Activated T-cell treated with anti-CD3 and anti-CD28 coated beads, Interleukin-2, amount 50 U/mL, for 24 hours (primary cell): ENCODE data around the gene ANKHD1.

Experiments used
- DNase-seq: peaks from one replicate; pipeline ENCODE4 v3.0.0-alpha.2; 2020
- H3K27ac Mint-ChIP-seq: 2 replicates; pipeline ENCODE4 v1.8.0; 2020; ENCODE audit warnings: mild to moderate bottlenecking, mixed read lengths
- H3K27me3 Mint-ChIP-seq: 2 replicates; pipeline ENCODE4 v1.8.0; 2020; ENCODE audit warnings: mixed read lengths
- H3K36me3 Mint-ChIP-seq: 2 replicates; pipeline ENCODE4 v1.8.0; 2020; ENCODE audit warnings: low read depth, mixed read lengths
- H3K4me1 Mint-ChIP-seq: 2 replicates; pipeline ENCODE4 v1.8.0; 2020; ENCODE audit warnings: low read depth, mixed read lengths
- H3K4me3 Mint-ChIP-seq: 2 replicates; pipeline ENCODE4 v1.8.0; 2020; ENCODE audit warnings: mild to moderate bottlenecking, moderate library complexity, mixed read lengths
- H3K9me3 Mint-ChIP-seq: 2 replicates; pipeline ENCODE4 v1.8.0; 2020; ENCODE audit warnings: mixed read lengths

ANKHD1 gene

GRCh38 chr5:140550147-140551079 lies 148.8 kb downstream of the ANKHD1 start:
- Mint-ChIP-seq H3K9me3 (no peaks in the 10 kb centered on the region), H3K4me3 (no peak overlapping the region), H3K4me1 (peaks cover 85% of the 10 kb centered on the region), H3K36me3 (peaks cover 85% of the 10 kb centered on the region), H3K27me3 (no peaks in the 10 kb centered on the region), H3K27ac (peak overlapping the region; percentile 92)
- DNase-seq: peak; percentile 22

DNA sequence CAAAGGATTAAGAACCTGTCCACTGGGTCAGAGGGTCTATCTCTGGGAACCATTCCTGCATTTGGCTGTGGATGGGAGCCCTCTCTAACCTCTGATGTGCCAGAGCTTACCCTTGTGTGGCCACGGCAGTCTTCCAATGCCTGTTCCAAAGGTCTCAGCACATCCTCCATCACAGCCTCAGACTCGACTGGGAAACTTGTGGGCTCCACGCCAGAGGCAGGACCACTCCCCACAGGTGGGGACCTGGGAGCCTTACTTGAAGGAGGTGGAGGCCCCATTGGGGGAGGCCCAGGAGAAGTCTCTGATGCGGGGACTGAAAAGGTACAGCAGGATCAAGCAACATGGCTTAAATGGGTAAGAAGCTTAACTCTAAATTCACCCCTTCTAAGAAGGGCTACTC lies 150.2 kb downstream of the ANKHD1 start:
- no peak for DNase-seq
- H3K4me3 Mint-ChIP-seq: no peak overlapping the region
- no peaks in the 10 kb centered on the region for H3K9me3 Mint-ChIP-seq
- H3K27me3 Mint-ChIP-seq: no peaks in the 10 kb centered on the region
- H3K4me1 Mint-ChIP-seq: peaks cover 91% of the 10 kb centered on the region
- H3K36me3 Mint-ChIP-seq: peaks cover 88% of the 10 kb centered on the region
- H3K27ac Mint-ChIP-seq: peak overlapping the region; percentile 92

- peaks cover 82% of the 10 kb centered on the region for H3K4me1 Mint-ChIP-seq
- peaks cover 83% of the 10 kb centered on the region for H3K36me3 Mint-ChIP-seq
- no peak for DNase-seq
- H3K27me3 Mint-ChIP-seq: no peaks in the 10 kb centered on the region
- peak overlapping the region; percentile 91 for H3K4me3 Mint-ChIP-seq
- peak overlapping the region; percentile 92 for H3K27ac Mint-ChIP-seq
- H3K9me3 Mint-ChIP-seq: no peaks in the 10 kb centered on the region
Measured at GRCh38 chr5:140553657-140554056, 152.0 kb downstream of the ANKHD1 start.

DNA sequence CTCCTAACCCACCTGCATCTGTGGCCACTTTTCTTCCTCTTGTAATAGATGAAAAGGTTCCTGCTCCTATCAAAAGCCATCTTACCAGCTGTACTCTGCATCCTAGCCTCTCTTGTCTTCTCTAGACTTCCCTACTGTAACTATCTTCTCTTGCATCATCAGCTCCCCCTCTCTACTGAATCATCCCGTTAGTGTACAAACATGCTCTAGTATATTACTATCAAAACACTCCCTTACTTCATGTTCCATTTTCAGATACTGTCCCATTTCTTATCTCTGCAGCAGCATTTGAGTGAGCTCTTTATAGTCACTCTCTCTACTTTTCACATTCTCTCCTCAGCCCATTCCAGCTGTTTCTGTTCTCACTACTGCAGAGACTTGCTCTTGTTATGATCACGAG lies 152.8 kb downstream of the ANKHD1 start:
- H3K27me3 Mint-ChIP-seq: no peaks in the 10 kb centered on the region
- H3K9me3 Mint-ChIP-seq: no peaks in the 10 kb centered on the region
- DNase-seq: no peak
- peaks cover 75% of the 10 kb centered on the region for H3K36me3 Mint-ChIP-seq
- peak overlapping the region; percentile 92 for H3K27ac Mint-ChIP-seq
- H3K4me3 Mint-ChIP-seq: peak overlapping the region; percentile 91
- H3K4me1 Mint-ChIP-seq: peaks cover 74% of the 10 kb centered on the region

GRCh38 chr5:140555747-140556312 lies 154.2 kb downstream of the ANKHD1 start:
- Mint-ChIP-seq H3K4me1 (peaks cover 63% of the 10 kb centered on the region), H3K27me3 (no peaks in the 10 kb centered on the region), H3K27ac (peak overlapping the region; percentile 92), H3K4me3 (peak overlapping the region; percentile 91), H3K9me3 (no peaks in the 10 kb centered on the region), H3K36me3 (peaks cover 61% of the 10 kb centered on the region)
- no peak for DNase-seq

GRCh38 chr5:140556438-140556837 lies 154.8 kb downstream of the ANKHD1 start:
- peaks cover 55% of the 10 kb centered on the region for H3K36me3 Mint-ChIP-seq
- H3K4me3 Mint-ChIP-seq: peak overlapping the region; percentile 91
- no peaks in the 10 kb centered on the region for H3K27me3 Mint-ChIP-seq
- H3K4me1 Mint-ChIP-seq: peaks cover 59% of the 10 kb centered on the region
- DNase-seq: no peak
- H3K9me3 Mint-ChIP-seq: no peaks in the 10 kb centered on the region
- peak overlapping the region; percentile 92 for H3K27ac Mint-ChIP-seq

GRCh38 chr5:140557136-140557805 lies 155.6 kb downstream of the ANKHD1 start, which contains the start of gene SRA1:
Gene SRA1 (minus strand): TSS chr5:140557473. CDS start chr5:140557452, 21 bp downstream.
- DNase-seq: peak; percentile 92
- Mint-ChIP-seq H3K36me3 (peaks cover 47% of the 10 kb centered on the region), H3K4me3 (peak within 1 kb of the TSS; percentile 91), H3K27me3 (no peaks in the 10 kb centered on the region), H3K27ac (peak within 1 kb of the TSS; percentile 92), H3K9me3 (no peaks in the 10 kb centered on the region), H3K4me1 (peaks cover 51% of the 10 kb centered on the region)

DNA sequence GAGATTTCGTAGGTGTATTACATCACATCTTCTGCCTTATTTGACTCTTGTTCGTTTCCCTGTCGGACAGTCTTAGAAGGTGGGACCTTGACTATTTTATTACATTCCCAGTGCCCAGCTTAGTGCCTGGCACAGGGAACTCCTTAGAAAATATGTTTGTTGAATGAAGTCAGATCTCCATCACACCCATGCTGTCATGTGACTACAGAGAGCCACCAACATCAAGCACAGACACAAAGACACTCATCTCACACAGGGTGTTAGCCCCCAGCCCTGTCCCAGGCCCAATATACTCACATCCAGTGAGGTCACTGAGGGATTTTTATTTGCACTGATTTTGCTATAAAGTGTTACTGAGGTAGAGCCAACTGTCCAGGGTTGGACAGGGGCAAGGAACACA lies 156.3 kb downstream of the ANKHD1 start:
- H3K36me3 Mint-ChIP-seq: peaks cover 40% of the 10 kb centered on the region
- peak overlapping the region; percentile 92 for H3K27ac Mint-ChIP-seq
- no peaks in the 10 kb centered on the region for H3K27me3 Mint-ChIP-seq
- no peaks in the 10 kb centered on the region for H3K9me3 Mint-ChIP-seq
- peak overlapping the region; percentile 91 for H3K4me3 Mint-ChIP-seq
- H3K4me1 Mint-ChIP-seq: peaks cover 51% of the 10 kb centered on the region
- DNase-seq: no peak

DNA sequence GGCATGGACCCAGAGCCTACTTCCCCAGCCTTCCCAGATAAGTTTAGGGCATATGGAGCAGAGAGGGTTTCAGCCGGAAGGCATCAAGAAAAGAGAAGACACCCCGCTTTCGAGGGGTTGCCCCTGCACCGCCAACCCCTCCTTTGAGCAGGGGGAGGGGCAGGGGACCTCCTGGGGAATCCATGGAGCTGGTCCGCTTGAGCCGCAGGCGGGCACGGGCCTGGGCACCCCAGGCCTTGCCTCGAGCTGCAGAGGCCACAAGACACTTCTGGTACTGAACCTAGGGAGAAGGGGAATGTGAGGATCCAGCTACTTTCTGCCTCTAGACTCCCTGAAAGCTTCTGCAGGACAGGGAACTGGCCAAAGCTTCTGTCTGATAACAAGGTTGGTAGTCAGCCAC lies 156.9 kb downstream of the ANKHD1 start:
- H3K27ac Mint-ChIP-seq: peak overlapping the region; percentile 92
- H3K36me3 Mint-ChIP-seq: peaks cover 34% of the 10 kb centered on the region
- H3K27me3 Mint-ChIP-seq: no peaks in the 10 kb centered on the region
- H3K4me3 Mint-ChIP-seq: no peak overlapping the region
- no peaks in the 10 kb centered on the region for H3K9me3 Mint-ChIP-seq
- DNase-seq: no peak
- H3K4me1 Mint-ChIP-seq: peaks cover 49% of the 10 kb centered on the region

GRCh38 chr5:140560227-140560626 lies 158.6 kb downstream of the ANKHD1 start:
- Mint-ChIP-seq H3K4me3 (no peak overlapping the region), H3K4me1 (peaks cover 37% of the 10 kb centered on the region), H3K36me3 (peaks cover 26% of the 10 kb centered on the region), H3K27me3 (no peaks in the 10 kb centered on the region), H3K27ac (no peak overlapping the region), H3K9me3 (no peaks in the 10 kb centered on the region)
- DNase-seq: no peak

- Mint-ChIP-seq H3K4me3 (no peak overlapping the region), H3K27me3 (no peaks in the 10 kb centered on the region), H3K36me3 (peaks cover 25% of the 10 kb centered on the region), H3K9me3 (no peaks in the 10 kb centered on the region), H3K4me1 (peaks cover 39% of the 10 kb centered on the region), H3K27ac (no peak overlapping the region)
- DNase-seq: no peak
Measured at GRCh38 chr5:140561753-140562523, 160.3 kb downstream of the ANKHD1 start.

GRCh38 chr5:140563596-140563995 lies 162.0 kb downstream of the ANKHD1 start:
- peaks cover 38% of the 10 kb centered on the region for H3K36me3 Mint-ChIP-seq
- H3K27ac Mint-ChIP-seq: peak overlapping the region; percentile 98
- H3K4me3 Mint-ChIP-seq: peak overlapping the region; percentile 97
- DNase-seq: no peak
- no peaks in the 10 kb centered on the region for H3K9me3 Mint-ChIP-seq
- no peaks in the 10 kb centered on the region for H3K27me3 Mint-ChIP-seq
- H3K4me1 Mint-ChIP-seq: peaks cover 47% of the 10 kb centered on the region

GRCh38 chr5:140564196-140565023 lies 162.8 kb downstream of the ANKHD1 start, which contains the start of the genes APBB3 and SLC35A4:
Gene APBB3 (minus strand): TSS chr5:140564598. CDS start chr5:140564245, 353 bp downstream.
Gene SLC35A4 (plus strand): TSS chr5:140564828. CDS start chr5:140567170, 2,342 bp downstream.
- H3K9me3 Mint-ChIP-seq: no peaks in the 10 kb centered on the region
- H3K27me3 Mint-ChIP-seq: no peaks in the 10 kb centered on the region
- H3K4me3 Mint-ChIP-seq: peak within 1 kb of the TSS; percentile 97
- H3K27ac Mint-ChIP-seq: peak within 1 kb of the TSS; percentile 98
- peaks cover 44% of the 10 kb centered on the region for H3K36me3 Mint-ChIP-seq
- peaks cover 55% of the 10 kb centered on the region for H3K4me1 Mint-ChIP-seq
- peak; percentile 94 for DNase-seq
